Dermis microvascular lymphatic vessel endothelial cell (primary cell): Measurements from ENCODE around the gene APPL2. TPM values are rescaled to one million over a fixed set of nuclear protein-coding genes. Genes with fewer than 3 reads are reported as not detected.
"Not testable (repeated sequence)": the region's sequence is repeated elsewhere in the genome, so short reads cannot be mapped to it uniquely, and the experiment has no call there.

ENCODE experiments used
- DNase-seq, 2 donors: peaks; one replicate each; pipeline versions ENCODE4 v3.0.0 to v3.0.0-alpha.2; 2010; ENCODE audit warnings: low read depth in 2 of 2
- total RNA-seq: library from RNA; depleted of rRNA; stranded (reverse); fragments of >200 nt; gene quantifications from 2 replicates; pipeline ENCODE4 v1.2.1, GENCODE V29; 2014

APPL2 gene
- total RNA-seq, 1 donor from 2014 or later, result 13.5 TPM

DNA sequence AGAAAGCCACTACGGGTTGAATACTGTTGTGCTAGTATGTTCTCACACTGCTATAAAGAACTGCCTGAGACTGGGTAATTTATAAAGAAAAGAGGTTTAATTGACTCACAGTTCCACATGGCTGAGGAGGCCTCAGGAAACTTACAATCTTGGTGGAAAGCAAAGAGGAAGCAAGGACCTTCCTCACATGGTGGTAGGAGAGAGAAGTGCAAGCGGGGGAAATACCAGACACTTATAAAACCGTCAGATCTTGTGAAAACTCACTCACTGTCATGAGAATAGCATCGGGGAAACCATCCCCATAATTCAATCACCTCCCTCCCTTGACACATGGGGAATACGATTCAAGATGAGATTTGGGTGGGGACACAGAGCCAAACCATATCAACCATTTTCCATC is 20.5 kb upstream of the APPL2 start:
- not testable (repeated sequence) for DNase-seq

DNA sequence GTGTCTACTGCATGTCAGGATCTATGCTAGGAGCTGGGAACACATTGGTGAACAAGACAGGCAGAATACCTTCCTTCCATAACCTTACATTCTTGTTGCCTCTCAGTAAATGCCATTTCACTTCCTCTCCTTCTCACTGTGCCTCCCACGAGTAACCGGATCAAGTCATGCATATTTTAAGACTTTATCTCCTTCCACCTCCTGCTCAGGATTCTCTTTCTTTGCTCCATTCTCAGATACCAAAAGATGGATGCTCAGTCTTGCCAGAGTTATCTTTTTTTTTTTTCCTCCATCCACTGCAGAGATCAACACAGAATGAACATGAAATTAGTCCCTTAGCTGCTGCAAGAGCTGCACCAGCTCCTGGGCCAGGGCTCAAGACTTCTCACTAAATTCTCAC is 20.0 kb upstream of the APPL2 start:
- no peak for DNase-seq

DNA sequence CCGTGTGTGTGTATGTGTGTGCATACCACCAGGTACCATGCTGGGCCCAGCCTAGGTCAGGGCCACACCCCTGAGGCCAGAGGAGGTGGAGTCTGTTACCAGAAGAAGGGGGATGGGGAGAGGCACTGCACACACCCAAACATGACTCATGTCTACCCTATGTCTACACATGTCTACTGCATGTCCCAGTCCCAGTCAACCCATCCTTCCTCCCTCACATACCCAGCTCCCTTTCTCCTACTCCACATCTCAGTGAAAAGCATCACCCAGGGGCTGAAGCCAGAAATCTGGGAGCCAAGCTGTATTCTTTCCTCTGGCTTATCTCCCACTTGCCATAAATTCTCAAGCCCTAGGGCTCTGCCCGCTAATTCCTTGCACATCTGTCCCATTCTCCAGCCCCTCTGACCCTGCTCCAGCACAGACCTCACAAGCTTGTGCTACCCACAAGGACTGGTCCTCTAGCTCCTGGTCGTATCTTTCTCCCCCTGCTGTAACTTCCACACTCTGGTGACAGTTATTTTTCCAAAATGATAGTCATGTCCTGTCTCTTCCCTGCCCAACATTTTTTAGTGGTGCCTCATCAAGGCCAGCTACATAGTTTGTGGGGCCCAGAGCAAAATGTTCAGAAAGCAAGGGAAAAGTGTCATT is 18.0 kb upstream of the APPL2 start:
- peak; percentile 59 to 72 for DNase-seq

DNA sequence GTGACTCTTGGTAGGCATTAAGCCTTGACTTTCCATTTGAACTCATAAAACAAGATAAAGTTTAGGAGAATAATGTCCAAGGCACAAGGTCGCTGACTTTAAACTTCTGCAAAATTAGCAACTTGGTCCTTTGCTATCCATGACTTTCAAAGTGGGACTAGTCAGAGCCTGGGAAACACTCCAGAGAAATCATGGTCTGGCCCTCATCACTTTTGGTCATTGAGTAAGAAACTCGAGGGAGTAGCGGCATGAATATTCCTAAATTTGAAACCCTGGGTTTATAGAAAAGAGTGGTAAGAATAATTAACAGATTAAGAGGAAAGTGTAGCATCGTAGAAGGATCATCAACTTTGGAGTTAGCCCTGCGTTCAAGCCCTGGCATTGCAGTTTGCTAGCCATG is 16.9 kb upstream of the APPL2 start:
- DNase-seq, result no peak

DNA sequence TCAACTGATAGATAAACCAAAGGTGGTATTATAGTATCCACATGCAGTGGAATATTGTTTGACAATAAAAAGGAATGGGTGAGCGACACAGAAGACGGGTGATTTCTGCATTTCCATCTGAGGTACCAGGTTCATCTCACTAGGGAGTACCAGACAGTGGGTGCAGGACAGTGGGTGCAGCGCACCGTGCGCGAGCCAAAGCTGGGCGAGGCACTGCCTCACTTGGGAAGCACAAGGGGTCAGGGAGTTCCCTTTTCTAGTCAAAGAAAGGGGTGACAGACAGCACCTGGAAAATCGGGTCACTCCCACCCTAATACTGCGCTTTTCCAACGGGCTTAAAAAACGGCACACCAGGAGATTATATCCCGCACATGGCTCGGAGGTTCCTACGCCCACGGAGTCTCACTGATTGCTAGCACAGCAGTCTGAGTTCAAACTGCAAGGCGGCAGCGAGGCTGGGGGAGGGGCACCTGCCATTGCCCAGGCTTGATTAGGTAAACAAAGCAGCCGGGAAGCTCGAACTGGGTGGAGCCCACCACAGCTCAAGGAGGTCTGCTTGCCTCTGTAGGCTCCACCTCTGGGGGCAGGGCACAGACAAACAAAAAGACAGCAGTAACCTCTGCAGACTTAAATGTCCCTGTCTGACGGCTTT is 9.9 kb upstream of the APPL2 start:
- DNase-seq, result not testable (repeated sequence)

DNA sequence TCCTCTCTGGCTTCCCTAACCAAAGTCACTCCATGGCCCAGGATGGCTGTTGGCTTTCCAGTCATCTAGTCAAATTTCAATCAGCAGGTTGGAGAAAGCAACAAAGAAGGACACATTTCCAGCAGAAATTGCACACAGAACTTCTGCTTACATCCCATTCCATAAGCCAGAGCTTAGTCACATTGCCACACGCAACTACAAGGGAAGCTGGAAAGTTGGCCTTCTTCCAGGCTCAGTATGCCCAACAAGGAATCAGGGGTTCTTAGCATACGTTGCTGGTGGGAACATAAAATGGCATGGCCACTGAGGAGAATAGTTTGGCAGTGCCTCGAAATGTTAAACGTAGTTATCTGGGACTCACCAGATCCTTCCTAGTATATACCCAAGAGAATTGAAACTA is 9.3 kb upstream of the APPL2 start:
- peak; percentile 26 to 47 for DNase-seq

DNA sequence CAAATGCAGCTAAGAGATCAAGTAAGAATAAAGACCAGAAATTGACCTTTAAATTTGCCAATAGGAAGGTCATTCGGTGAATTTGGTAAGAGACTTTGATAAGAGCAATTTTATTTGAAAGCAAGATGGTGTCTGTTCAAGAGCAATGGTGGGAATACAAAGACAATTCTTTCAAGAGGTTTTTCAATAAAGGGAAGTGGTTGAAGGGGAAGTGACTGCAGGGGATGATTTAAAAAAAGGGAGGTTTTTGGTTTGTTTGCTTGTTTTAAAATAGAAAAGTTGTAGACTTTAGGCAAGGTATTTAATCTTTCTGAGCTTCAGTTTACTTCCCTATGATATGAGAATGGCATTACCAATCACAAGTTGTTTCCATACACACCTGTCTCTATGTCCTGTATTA is 4.3 kb upstream of the APPL2 start:
- no peak for DNase-seq

DNA sequence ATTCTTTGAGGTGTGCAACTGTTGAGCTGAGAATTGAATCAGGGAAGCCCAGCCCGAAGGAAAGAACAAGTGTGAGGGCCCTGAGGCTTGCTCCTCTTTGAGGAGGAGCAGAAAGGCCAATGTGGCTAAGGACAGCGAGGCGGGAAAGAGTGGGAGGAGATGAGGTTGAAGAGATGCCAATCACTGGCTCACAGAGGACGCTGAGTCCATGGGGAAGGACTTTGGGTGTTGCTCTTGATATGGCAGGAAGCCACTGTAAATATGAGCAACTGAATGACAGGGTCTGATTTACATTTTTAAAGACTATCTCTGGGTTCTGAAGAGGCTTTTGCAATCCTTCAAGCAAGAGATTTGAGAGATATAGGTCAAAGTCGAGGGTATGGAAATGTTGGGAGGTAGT is 3.3 kb upstream of the APPL2 start:
- DNase-seq, result no peak

DNA sequence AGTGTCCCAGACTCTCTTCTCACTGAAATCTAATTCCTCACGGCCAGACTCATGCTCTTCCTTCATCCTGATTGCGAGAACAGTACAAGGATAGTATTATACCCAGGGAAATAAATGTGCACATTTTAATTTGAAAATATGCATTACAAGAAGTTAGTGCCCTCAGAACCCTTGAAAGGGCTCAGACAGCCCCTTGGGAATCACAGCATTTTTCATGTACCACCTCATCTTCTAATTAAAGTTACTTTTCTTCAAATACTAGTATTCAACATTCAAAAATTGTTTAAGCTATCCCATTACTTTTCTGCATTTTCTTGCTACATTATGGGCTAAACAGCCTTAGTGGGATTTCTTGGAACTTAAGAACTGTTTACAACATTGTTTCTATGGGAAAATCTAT is 1.7 kb upstream of the APPL2 start:
- no peak for DNase-seq

DNA sequence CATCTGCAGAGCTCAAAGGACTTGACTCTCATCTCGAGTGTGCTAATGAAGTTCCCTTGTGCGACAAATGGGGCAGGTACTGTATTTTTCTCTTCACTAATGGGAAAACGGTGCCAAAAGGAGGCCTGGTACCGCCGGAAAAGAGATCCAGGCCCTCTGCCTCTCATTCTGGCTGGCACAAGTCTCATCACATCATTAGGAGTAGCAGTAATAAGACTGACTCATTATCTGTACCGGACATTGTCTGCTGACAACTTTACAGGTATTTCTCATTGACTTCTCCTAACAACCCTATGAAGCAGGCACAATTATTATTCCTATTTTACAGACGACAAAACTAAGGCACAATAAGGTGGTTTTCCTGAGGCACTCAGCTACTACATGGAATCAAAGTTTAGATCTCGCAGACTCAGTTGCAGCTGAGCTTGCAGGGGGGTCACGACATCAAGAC is 668 bp downstream of the APPL2 start:
- DNase-seq, result peak; percentile 6 to 32

DNA sequence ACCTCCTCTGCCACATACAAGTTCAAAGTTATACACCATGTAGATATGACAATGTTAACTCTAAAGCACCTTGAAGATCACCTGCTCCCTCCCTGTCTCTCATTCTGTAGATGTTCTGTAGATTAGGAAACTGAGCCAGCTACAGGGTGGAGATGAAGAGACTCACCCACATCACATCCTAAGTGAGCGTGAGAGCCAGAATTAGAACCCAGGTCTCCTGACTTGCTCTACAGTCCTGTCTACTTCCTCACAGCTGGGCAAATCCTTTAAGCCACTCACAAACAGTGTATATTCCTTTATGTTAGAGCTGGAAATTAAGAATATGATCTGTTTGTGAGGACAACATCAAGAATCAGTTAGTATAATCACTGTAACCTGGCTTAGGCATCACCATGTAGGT is 1.8 kb downstream of the APPL2 start:
- no peak for DNase-seq

DNA sequence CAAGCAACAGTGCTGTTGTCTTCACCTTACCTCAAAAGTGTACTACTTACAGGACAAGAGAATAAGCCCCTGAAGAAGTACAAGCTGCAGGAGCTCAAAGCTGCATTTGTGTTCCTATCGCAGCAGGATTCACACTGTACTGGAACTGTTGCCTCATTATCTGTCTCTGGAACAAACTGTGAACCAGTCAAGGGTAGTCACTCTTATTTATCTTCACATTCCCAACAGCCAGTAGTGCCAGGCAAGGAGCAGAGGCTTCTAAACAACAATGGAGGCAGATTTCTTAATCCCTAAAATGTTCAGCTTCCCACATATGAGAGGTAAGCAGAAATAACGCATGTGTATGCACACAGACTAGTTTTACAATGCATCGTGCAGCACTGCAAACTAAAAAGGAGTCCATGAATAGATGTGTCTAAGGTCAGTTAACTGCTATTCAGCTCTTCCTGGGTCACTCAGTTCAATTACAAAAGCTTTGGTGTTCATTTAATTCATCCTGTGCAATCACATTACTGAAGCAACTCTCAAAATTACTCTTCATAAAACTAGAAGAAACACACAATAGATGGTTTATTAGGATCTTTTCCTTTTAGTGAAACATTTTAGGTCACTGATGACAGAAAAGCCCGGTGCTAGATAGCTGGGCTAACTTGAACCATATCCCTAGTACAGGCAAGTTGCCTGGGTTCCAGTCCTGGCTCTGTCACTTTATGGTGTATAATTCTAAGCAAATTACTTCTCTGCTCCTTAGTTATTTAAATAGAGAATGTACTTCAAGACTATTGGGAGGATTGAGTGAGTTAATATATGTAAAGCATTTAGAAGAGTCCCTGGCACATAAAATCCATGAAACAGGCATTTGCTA is 2.7 kb downstream of the APPL2 start:
- DNase-seq, result no peak

DNA sequence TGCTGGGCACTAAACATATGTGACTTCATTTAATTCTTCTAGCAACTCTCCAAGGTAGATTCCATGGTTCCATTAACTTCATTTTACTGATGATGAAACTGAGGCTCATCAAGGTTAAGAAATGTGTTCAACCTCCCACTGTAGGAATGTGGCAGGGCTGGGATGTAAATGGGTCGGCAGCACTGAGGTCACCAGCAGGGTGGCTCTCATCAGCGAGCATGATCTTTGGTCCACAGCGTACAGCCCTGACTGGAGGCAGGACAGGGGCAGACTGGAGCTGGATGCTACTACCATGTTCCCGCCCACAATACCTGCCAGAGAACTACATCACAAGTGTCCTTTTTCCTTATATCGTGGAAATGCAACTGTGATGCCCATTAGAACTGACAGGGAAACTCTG is 4.6 kb downstream of the APPL2 start:
- no peak for DNase-seq

DNA sequence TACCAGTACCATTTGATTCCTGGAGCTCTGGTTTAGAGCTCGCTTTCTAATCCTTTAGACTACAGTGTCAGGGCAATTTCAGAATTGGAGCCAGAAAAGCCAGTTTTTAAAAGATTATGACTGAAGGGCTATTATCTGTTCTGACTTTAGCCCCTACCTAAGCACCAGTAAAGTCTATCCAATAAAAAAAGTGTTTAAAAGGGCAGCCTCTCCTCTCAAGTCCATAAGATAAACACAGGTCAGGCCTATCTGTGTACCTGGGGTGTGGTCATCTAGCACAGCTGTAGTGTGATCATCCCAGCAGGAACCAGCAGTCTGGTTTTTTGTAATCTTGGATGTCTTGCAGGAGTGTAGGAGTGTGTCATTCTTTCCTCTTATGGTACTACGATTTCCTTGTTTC is 6.6 kb downstream of the APPL2 start:
- DNase-seq, result peak in 1 of 2 donors; percentile 29

DNA sequence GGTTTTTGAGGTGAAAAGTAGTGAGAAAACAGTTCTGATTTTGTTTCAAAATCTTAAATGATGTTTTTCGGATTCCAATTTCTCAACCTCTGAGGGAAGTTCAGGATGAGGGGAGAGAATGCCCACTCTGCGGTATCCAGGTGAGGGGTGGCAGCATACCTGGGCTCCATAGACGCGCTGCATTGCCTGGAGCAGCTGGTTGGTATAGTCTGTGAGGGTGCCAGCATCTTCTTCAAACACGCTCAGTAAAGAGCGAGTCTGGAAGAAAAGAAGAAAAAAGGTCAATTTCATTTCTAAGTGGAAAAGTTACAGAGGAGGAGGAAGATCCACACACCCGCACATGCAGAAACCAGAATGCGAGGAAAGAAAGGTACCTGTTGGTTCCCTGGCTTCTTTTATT is 7.0 kb downstream of the APPL2 start:
- DNase-seq, result no peak

DNA sequence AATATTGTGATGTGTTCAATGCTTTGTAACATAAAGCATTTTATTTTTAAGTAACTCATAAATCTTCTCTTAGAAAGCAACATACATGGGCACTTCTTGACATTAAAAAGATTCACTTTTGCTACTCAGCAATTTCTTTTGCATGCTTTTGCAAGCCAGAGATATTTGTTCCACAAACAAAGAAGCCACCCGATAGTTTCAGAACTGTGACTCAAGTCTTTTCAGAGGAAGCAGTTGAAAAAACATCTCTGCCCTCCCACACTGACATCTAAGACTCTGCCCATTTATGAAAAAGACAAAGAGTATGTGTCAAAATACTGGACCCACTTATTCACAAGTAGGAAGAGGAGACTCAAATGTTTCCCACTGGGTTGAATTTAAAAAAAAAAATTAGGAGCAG is 7.5 kb downstream of the APPL2 start:
- peak in 1 of 2 donors; percentile 77 for DNase-seq

DNA sequence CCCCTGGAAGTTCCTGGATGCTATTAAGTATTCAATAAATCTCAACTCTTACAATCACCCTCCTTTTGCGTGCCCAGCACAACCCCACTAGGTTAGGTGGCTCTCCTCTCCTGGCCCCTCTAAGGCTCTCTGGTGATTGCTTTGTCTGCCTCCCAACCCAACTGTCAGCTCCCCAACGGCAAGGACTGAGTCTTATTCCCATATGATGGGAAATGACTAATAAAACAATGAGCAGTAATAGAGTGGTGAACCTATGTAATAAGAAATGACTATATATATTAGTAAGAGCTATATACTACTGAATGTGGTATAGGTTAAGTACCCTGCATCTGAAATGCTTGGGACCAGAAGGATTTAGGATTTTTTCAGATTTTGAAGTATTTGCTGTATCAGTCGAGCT is 8.1 kb downstream of the APPL2 start:
- peak in 1 of 2 donors; percentile 22 for DNase-seq

DNA sequence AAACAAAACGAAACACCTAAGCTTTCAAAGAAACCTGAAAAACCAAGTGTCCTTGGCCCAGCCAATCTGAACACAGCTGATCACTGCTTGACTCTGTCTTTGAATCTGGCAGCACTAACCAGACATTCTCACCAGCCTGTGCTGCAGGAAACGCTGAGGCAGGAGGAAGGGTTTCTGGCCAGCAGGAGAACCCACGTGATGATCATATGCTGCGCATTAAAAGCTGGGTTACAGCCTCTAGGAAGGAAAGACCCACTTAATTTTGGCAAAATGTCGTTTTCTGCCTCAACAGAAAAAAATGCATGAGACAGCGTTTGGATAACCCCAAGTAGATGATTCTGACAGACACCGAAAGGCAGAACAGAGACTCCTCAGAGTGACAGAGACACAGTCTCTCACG is 9.8 kb downstream of the APPL2 start:
- DNase-seq, result peak; percentile 37 to 91

DNA sequence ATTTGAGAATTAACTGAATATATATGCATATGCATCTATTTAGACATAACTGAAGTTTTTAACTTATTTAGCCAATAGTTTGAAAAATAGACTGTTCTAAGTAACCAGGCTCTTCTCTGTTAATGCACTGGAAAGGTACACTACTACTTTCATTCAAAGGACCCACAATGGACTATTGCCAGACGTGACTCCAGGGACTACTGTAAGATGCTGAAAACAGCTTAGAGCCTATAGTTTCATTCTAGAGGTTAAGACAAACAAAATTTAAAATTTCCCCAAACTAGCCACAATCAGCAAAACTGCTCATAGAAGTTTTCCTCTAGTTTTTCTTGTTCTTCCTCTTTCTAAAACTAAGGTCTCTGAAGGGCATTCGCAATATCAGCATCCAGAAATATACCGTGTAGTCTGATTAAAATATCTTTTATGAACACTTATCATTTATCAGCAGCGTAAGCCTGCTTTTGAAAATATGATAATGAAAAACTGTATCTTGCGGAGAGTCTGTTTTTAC is 10.4 kb downstream of the APPL2 start:
- DNase-seq, result no peak

DNA sequence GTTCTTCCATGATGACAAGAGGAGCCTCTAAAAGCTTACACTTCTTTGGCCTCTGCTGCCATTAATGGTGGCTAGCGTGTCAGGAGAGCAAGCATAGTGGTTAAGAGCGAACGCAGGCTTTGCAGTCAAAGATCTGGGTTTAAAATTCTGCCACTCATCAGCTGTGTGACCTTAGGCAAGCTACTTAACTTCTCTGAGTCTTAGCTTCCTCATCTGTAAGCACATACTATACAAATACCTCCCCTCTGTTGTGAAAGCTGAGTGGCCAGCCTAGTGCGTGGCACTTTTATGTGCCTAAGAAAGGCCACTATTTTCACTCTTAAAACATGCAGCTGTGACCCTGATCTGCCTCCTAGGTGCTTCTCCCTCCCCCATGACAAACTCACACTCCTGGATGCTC is 11.6 kb downstream of the APPL2 start:
- no peak for DNase-seq

DNA sequence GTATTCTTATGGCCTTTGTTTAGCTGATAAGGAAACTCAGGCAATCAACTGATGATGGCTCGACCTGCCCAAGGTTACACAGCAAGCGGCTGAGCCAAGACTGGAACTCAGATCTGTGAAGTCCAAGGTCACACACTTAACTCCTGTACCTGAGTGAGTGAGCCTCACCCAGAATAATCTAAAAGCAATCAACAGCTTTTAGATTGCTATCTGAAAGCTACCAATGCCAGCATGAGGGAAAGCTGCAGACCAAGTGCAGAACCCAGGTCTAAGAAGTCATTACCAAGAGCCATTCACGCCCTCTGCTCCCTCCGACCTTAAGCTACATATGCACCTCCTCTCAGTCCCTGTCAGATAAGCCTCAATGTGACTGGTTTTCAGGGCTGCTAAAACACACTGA is 12.1 kb downstream of the APPL2 start:
- no peak for DNase-seq

DNA sequence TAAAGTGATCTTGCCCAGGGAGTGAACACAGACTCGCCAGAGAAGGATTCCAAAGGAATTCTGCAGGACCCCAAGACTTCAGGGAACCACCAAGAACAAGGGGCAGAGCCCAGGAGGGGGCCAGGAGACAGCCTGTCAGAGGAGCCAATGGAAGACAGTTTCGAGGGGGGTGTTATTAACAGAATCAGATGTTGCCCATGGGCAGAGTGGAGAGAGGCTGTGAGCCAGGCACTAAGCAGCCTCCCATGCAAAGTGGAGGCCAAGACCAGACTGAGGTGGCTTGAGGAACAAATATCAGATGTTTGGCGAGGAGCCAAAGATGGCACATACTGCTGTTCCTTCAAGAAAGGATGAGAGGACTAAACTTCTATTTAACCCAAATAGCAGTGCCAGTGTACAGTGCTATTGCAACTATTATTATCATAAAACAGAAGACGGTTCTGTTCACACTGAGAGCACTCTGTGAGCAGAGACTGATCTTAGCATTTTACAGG is 12.6 kb downstream of the APPL2 start:
- no peak for DNase-seq
